K562 (cell line): Measurements from ENCODE around the gene GPC2. TPM values are rescaled to one million over a fixed set of nuclear protein-coding genes. Genes with fewer than 3 reads are reported as not detected.
"Not testable (repeated sequence)": the region's sequence is repeated elsewhere in the genome, so short reads cannot be mapped to it uniquely, and the experiment has no call there.

Experiments
- ATAC-seq: fragments of 200-7000 bp; cut with Tn5 transposase; 3 replicates; pipeline ENCODE4 v1.9.1; 2020; ENCODE audit warnings: moderate library complexity
- BruUV-seq: library from RNA; stranded (reverse); fragments of 400-500 nt; replicated peaks from 2 replicates; lab custom pipeline; 2021; lab: Mats Ljungman, UMichigan
- CTCF ChIA-PET: fragments of 300-600 bp; formaldehyde crosslinking; extraction: SDS; loops from one replicate; lab custom pipeline; 2021; ENCODE audit warnings: low intra/inter-chr PET ratio; lab: Yijun Ruan, JAX
- POLR2A ChIA-PET: fragments of 300-600, 350-650 bp; sonication (Branson Sonifier 250); formaldehyde crosslinking; extraction: SDS; loops from one replicate; lab custom pipeline; 2021; ENCODE audit warnings: antibody characterized with exemption, inconsistent platforms; lab: Yijun Ruan, JAX
- DNase-seq, 4 experiments: peaks; one replicate each; pipeline versions ENCODE4 v3.0.0 to v3.0.0-alpha.2; 2011 to 2018; ENCODE audit warnings: low spot score in 3 of 4, mixed read lengths in 3 of 4; ENCODE audit errors: extremely low read depth in 1 of 4
- FAIRE-seq: peaks from 2 replicates; lab custom pipeline; 2011; peaks lifted over from hg19 to GRCh38; lab: Jason Lieb, UNC
- H2AFZ ChIP-seq: 2 replicates; pipeline ENCODE4 v1.6.0; 2011; ENCODE audit warnings: low read depth, low read length, control low read depth, inconsistent platforms
- H3K27ac ChIP-seq: fragments of 200-600 bp; 3 replicates; pipeline ENCODE4 v1.8.0; 2011; ENCODE audit warnings: low read depth, mild to moderate bottlenecking, control low read depth, inconsistent platforms, low read length, moderate library complexity, mixed read lengths; ENCODE audit errors: extremely low read depth
- H3K27me3 ChIP-seq, 2 experiments: fragments of 300-600 bp in 1 of 2; 2 replicates in 1 of 2; 3 replicates in 1 of 2; pipeline versions ENCODE4 v1.6.0 to v1.8.0; 2011; ENCODE audit warnings: inconsistent platforms in 2 of 2, low read length in 2 of 2, mild to moderate bottlenecking in 1 of 2, mixed read lengths in 1 of 2, moderate library complexity in 1 of 2; ENCODE audit not compliant: control insufficient read depth in 2 of 2, insufficient read depth in 2 of 2
- H3K36me3 ChIP-seq: fragments of 300-600 bp; 3 replicates; pipeline ENCODE4 v1.8.0; 2011; ENCODE audit warnings: mild to moderate bottlenecking, low read length, inconsistent platforms; ENCODE audit not compliant: control insufficient read depth, insufficient read depth
- H3K4me1 ChIP-seq, 2 experiments: fragments of 200-600 bp in 1 of 2; replicated peaks in 1 of 2; 2 replicates in 1 of 2; 3 replicates in 1 of 2; pipeline versions ENCODE4 v1.5.1 to v1.8.0; 2011; ENCODE audit warnings: inconsistent platforms in 2 of 2, low read length in 2 of 2, mild to moderate bottlenecking in 1 of 2, mixed read lengths in 1 of 2, moderate library complexity in 1 of 2; ENCODE audit not compliant: control insufficient read depth in 2 of 2, insufficient read depth in 2 of 2
- H3K4me2 ChIP-seq: 2 replicates; pipeline ENCODE4 v1.6.1; 2011; ENCODE audit warnings: low read length, control low read depth, inconsistent platforms, mixed read lengths; ENCODE audit not compliant: insufficient read depth
- H3K4me3 ChIP-seq: fragments of 200-600 bp; sonication (generic), shearing (Covaris generic); 2 replicates; pipeline ENCODE4 v1.5.1; 2016; ENCODE audit warnings: control low read depth, inconsistent platforms
- H3K79me2 ChIP-seq: fragments of 200-600 bp; 3 replicates; pipeline ENCODE4 v1.8.0; 2011; ENCODE audit warnings: low read length, inconsistent platforms; ENCODE audit not compliant: control insufficient read depth, insufficient read depth
- H3K9ac ChIP-seq, 2 experiments: 2 replicates each; pipeline versions ENCODE4 v1.6.0 to v1.6.1; 2011; ENCODE audit warnings: low read depth in 2 of 2, low read length in 2 of 2, control low read depth in 1 of 2, inconsistent platforms in 1 of 2, mild to moderate bottlenecking in 1 of 2, mixed read lengths in 1 of 2; ENCODE audit not compliant: insufficient read depth in 1 of 2
- H3K9me1 ChIP-seq: one replicate; pipeline ENCODE4 v1.6.0; 2011; ENCODE audit warnings: inconsistent platforms, mild to moderate bottlenecking, low read length, moderate library complexity; ENCODE audit not compliant: control insufficient read depth, insufficient read depth
- H3K9me3 ChIP-seq: replicated peaks from 2 replicates; pipeline ENCODE4 v1.5.1; 2011; ENCODE audit warnings: low read depth, low read length, inconsistent platforms; ENCODE audit not compliant: control insufficient read depth, insufficient read depth
- H4K20me1 ChIP-seq: replicated peaks from 2 replicates; pipeline ENCODE4 v1.6.1; 2011; ENCODE audit warnings: low read length, inconsistent platforms, mixed read lengths; ENCODE audit not compliant: control insufficient read depth, insufficient read depth
- FOXJ2 ChIP-seq: fragments of 200-800 bp; sonication (Bioruptor generic); IDR thresholded peaks from 2 replicates; pipeline ENCODE4 v1.6.1; 2016; ENCODE audit warnings: missing genetic modification characterization, missing compliant biosample characterization
- GABPB2 ChIP-seq: fragments of 250-450 bp; sonication (Bioruptor Pico); conservative IDR thresholded peaks from 2 replicates; pipeline ENCODE4 v1.5.1; 2021; ENCODE audit warnings: mild to moderate bottlenecking
- HES1 ChIP-seq: fragments of 450-650 bp; IDR thresholded peaks from 2 replicates; pipeline ENCODE4 v1.6.1; 2016; ENCODE audit warnings: low read depth, mild to moderate bottlenecking, moderate library complexity
- PRDM10 ChIP-seq: fragments of 450-650 bp; IDR thresholded peaks from 2 replicates; pipeline ENCODE4 v1.6.1; 2018; ENCODE audit not compliant: partially characterized antibody
- WGBS: fragments of 100-300 bp; shearing (Covaris generic); methylation state at CpG from one replicate; pipeline ENCODE4 v1.1.6; 2016; ENCODE audit warnings: low coverage, mixed read lengths; ENCODE audit not compliant: insufficient coverage; ENCODE audit errors: missing lambda C conversion rate; 5-methylcytosine and 5-hydroxymethylcytosine counted together
- in situ Hi-C: fragments of 300-500 bp; cut with MboI; formaldehyde crosslinking; loops from 4 replicates; pipeline ENCODE4 v1.15.0; 2018; ENCODE audit warnings: inconsistent platforms, mixed read lengths
- intact Hi-C: fragments of 100-400 bp; cut with micrococcal nuclease; formaldehyde crosslinking; loops from 2 replicates; pipeline ENCODE4 v1.14.2; 2022
- polyA plus RNA-seq, 8 experiments: library from polyadenylated mRNA; depleted of rRNA in 4 of 8; stranded (reverse) in 5 of 8; unstranded in 3 of 8; fragments of >200 nt; fragmentation: Nextera tagmentation in 2 of 8; fragmentation: Illumina TruSeq in 1 of 8; extraction: Ambion mirVana in 2 of 8; extraction: Trizol in 1 of 8; gene quantifications; 2 replicates each; pipeline versions ENCODE4 v1.2.1 to v1.2.3, GENCODE V29; 2011 to 2014; ENCODE audit warnings: inconsistent platforms in 1 of 8, missing spikeins in 1 of 8
- total RNA-seq, 7 experiments: library from RNA; depleted of rRNA in 6 of 7; stranded (reverse); fragments of >200 nt in 6 of 7; fragmentation: Illumina TruSeq in 2 of 7; extraction: Trizol in 2 of 7; gene quantifications; 2 replicates each; pipeline versions ENCODE4 v1.2.1 to v1.2.3, GENCODE V29; 2011 to 2021; ENCODE audit warnings: low replicate concordance in 1 of 7

The GPC2 gene
- total and polyA plus RNA-seq, 9 of the 15 experiments (the other 6 are each of a cell fraction or from before 2014, with no cell fraction given) = 0.06 to 7.7 (median 1.4) TPM; not detected in 1

- H3K9ac ChIP-seq, H3K4me3 ChIP-seq, H3K27ac ChIP-seq, H3K36me3 ChIP-seq, H3K9me1 ChIP-seq, ATAC-seq, H4K20me1 ChIP-seq, H3K79me2 ChIP-seq, BruUV-seq, H3K4me2 ChIP-seq, H3K9me3 ChIP-seq, DNase-seq, intact Hi-C loops, H3K27me3 ChIP-seq, FAIRE-seq, H2AFZ ChIP-seq, CTCF ChIA-PET, in situ Hi-C loops: not testable (repeated sequence)
- WGBS = 87% methylated on average over 6 of the region's 6 CpGs
- peaks cover 17 to 20% of the 10 kb centered on the region in 2 experiments; a peak in 4 of 5 replicates for H3K4me1 ChIP-seq
- POLR2A ChIA-PET = interaction anchor here (0.6 kb wide), 1 partner anchor 10 kb away, joined by 3 read pairs; no protein-coding TSS in a partner anchor
Measured at GRCh38 chr7:100195901-100196322, 18.7 kb upstream of the GPC2 start.

- intact Hi-C loops = no loop called here
- DNase-seq (no peak), FAIRE-seq (no peak), ATAC-seq (no peak)
- Histone ChIP-seq H3K27me3 (no peaks in the 10 kb centered on the region), H3K36me3 (no peaks in the 10 kb centered on the region), H3K4me3 (no peak overlapping the region), H3K9me3 (no peaks in the 10 kb centered on the region), H3K9me1 (no peaks in the 10 kb centered on the region), H3K4me2 (no peak overlapping the region), H3K4me1 (peaks cover 10 to 13% of the 10 kb centered on the region in 2 experiments; a peak in 4 of 5 replicates), H2AFZ (peak overlapping the region; percentile 37; the same call in 1 of the 2 replicates), H3K9ac (no peak overlapping the region), H4K20me1 (no peaks in the 10 kb centered on the region), H3K79me2 (no peaks in the 10 kb centered on the region), H3K27ac (no peak overlapping the region)
- in situ Hi-C loops = no loop called here
- POLR2A ChIA-PET = interaction anchor here (0.6 to 0.8 kb wide), 2 partner anchors 14 to 18 kb away, joined by 3 read pairs; no protein-coding TSS in a partner anchor
- CTCF ChIA-PET = no interaction called here
- TF ChIP-seq PRDM10 (peak; percentile 89), HES1 (no peak), GABPB2 (CRISPR knock-in tag) (no peak), FOXJ2 (no peak)
- WGBS = 48% methylated on average over 2 of the region's 2 CpGs
- no TSS peak for BruUV-seq
Measured at GRCh38 chr7:100195222-100195621, 18.0 kb upstream of the GPC2 start.
